Adrenal gland (tissue), 12 donors: ENCODE results near the gene SRC. TPM values are rescaled to one million over a fixed set of nuclear protein-coding genes. Genes with fewer than 3 reads are reported as not detected.

ENCODE experiments used
- DNase-seq, 7 donors: peaks; one replicate each; pipeline ENCODE4 v3.0.0-alpha.2; 2019 to 2020
- H3K27ac ChIP-seq, 5 donors: fragments of 200-600 bp; sonication (generic) in 4 of 5; 1 replicate in 3 of 5; 2 replicates in 2 of 5; pipeline versions ENCODE4 v1.5.1 to v1.8.0; 2016 to 2020; ENCODE audit warnings: mild to moderate bottlenecking in 1 of 5
- H3K27me3 ChIP-seq: fragments of 200-600 bp; 2 replicates; pipeline ENCODE4 v1.8.0; 2021
- H3K36me3 ChIP-seq, 2 donors: fragments of 200-600 bp; replicated peaks in 1 of 2; 1 replicate in 1 of 2; 2 replicates in 1 of 2; pipeline versions ENCODE4 v1.5.1 to v1.8.0; 2018 to 2022
- H3K4me1 ChIP-seq, 2 donors: fragments of 200-600 bp; replicated peaks in 1 of 2; 1 replicate in 1 of 2; 2 replicates in 1 of 2; pipeline versions ENCODE4 v1.5.1 to v1.8.0; 2018 to 2021
- H3K4me3 ChIP-seq, 4 donors: fragments of 200-600 bp; sonication (generic) in 3 of 4; one replicate each; pipeline ENCODE4 v1.5.1; 2016 to 2018
- H3K9me3 ChIP-seq, 3 donors: fragments of 200-600 bp; sonication (generic) in 1 of 3; replicated peaks in 1 of 3; 1 replicate in 2 of 3; 2 replicates in 1 of 3; pipeline versions ENCODE4 v1.5.1 to v1.8.0; 2016 to 2021
- POLR2A ChIP-seq, 2 donors: fragments of 450-650 bp; IDR thresholded peaks; one replicate each; pipeline ENCODE4 v1.6.1; 2017; ENCODE audit warnings: antibody characterized with exemption in 2 of 2, mild to moderate bottlenecking in 2 of 2, moderate library complexity in 1 of 2
- WGBS, 4 donors: extraction: QIAGEN DNeasy Blood & Tissue Kit in 2 of 4; methylation state at CpG; one replicate each; pipeline versions ENCODE4 v1.1.5 to v1.1.7; 2013 to 2017; 5-methylcytosine and 5-hydroxymethylcytosine counted together
- intact Hi-C, 2 donors: fragments of 100-400 bp; cut with DNase I; formaldehyde crosslinking; loops; one replicate each; pipeline versions ENCODE4 v1.14.1 to v1.15.0; 2022 to 2023
- polyA plus RNA-seq, 3 donors: library from polyadenylated mRNA; stranded (reverse); fragments of 200-250 nt in 2 of 3; fragments of 350-450 nt in 1 of 3; fragmentation: Illumina TruSeq in 1 of 3; extraction: RNeasy Lipid Tissue Mini Kit (QIAGEN cat#74804) in 1 of 3; gene quantifications; one replicate each; pipeline ENCODE4 v1.2.3, GENCODE V29; 2013 to 2014
- total RNA-seq, 9 donors: library from RNA; depleted of rRNA in 4 of 9; stranded (reverse); fragments of >200 nt in 4 of 9; fragments of 120-200 nt in 1 of 9; fragmentation: NEBNext Ultra II Directional in 1 of 9; extraction: Animal tissue kit (Norgen Biotek cat#: 25700) in 1 of 9; gene quantifications; one replicate each; pipeline versions ENCODE4 v1.1.0 to v1.2.4, GENCODE V29; 2013 to 2023
- TF ChIP-seq, protein P1 (sequence below), 6 experiments: fragments of 450-650 bp in 4 of 6; fragments of 200-600 bp in 2 of 6; sonication (generic) in 1 of 6; IDR thresholded peaks; 1 replicate in 5 of 6; 2 replicates in 1 of 6; pipeline versions ENCODE4 v1.5.1 to v1.8.0; 2016 to 2021; ENCODE audit warnings: antibody characterized with exemption in 6 of 6, mild to moderate bottlenecking in 2 of 6, moderate library complexity in 1 of 6
- donor health status: healthy with polysubstance abuse.
- donor health status: Bipolar disorder and iron deficiency.
- donor health status: DM: yes; HTN: yes; CAD: no.
- donor health status: DM: no; HTN: no; CAD: no.
- donor health status: DM: no; HTN: no; CAD: no.
- donor health status: DM: yes; HTN: yes; CAD: no.

The SRC gene
- total and polyA plus RNA-seq, 12 donors, result 10.6 to 83.0 (median 52.7) TPM

DNA sequence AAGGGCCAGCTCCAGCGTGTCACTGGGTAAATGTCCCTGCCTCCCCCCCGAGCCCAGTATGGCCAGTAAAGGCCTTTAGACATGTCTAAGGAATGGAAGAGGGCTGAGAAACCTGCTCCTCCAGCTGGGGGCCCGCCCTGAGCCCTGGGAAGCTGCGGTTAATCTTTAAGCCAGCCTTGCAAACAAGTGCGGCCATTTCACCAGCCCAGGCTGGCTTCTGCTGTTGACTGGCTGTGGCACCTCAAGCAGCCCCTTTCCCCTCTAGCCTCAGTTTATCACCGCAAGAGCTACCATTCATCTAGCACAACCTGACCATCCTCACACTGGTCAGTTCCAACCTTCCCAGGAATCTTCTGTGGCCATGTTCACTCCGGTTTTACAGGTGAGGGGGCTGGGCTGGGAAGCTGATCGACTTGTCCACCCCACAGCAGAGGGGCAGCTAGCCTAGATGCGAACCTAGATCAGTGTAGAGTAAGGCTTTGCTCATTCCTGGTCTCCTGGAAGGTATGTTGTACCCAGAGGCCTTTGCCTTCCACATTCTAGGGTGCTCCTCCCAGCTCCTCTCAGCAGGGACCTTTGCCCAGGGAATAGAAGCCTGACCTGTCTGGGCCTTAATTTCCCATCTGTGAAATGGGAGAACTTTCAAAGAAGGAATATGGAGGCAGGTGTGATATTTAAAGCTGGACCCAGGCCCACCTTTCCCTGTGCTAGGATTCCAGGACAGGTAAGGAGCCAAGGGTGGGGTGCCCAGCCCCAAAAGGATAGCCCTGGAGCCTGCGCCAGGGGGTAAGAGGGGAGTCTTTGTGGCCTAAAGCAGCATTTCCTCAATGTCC lies 1.2 kb upstream of the SRC start:
- Histone ChIP-seq H3K4me3 (no peak overlapping the region), H3K4me1 (peaks cover 1 to 35% of the 10 kb centered on the region in 2 donors), H3K27me3 (no peaks in the 10 kb centered on the region), H3K27ac (peak overlapping the region in 3 of 5 donors; percentile 76 to 96 (median 88)), H3K36me3 (no peaks in the 10 kb centered on the region), H3K9me3 (no peaks in the 10 kb centered on the region)
- 74 to 95% (median 88%) methylated on average over 5 to 10 of the region's 10 CpGs for WGBS, 4 donors
- peak in 1 of 7 donors; percentile 16 for DNase-seq
- TF ChIP-seq POLR2A (IDR thresholded peaks at IDR 0.05), result no peak
- TF ChIP-seq, protein P1, sequence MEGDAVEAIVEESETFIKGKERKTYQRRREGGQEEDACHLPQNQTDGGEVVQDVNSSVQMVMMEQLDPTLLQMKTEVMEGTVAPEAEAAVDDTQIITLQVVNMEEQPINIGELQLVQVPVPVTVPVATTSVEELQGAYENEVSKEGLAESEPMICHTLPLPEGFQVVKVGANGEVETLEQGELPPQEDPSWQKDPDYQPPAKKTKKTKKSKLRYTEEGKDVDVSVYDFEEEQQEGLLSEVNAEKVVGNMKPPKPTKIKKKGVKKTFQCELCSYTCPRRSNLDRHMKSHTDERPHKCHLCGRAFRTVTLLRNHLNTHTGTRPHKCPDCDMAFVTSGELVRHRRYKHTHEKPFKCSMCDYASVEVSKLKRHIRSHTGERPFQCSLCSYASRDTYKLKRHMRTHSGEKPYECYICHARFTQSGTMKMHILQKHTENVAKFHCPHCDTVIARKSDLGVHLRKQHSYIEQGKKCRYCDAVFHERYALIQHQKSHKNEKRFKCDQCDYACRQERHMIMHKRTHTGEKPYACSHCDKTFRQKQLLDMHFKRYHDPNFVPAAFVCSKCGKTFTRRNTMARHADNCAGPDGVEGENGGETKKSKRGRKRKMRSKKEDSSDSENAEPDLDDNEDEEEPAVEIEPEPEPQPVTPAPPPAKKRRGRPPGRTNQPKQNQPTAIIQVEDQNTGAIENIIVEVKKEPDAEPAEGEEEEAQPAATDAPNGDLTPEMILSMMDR (IDR thresholded peaks at IDR 0.05), result no peak
- intact Hi-C loops, result no loop called here

DNA sequence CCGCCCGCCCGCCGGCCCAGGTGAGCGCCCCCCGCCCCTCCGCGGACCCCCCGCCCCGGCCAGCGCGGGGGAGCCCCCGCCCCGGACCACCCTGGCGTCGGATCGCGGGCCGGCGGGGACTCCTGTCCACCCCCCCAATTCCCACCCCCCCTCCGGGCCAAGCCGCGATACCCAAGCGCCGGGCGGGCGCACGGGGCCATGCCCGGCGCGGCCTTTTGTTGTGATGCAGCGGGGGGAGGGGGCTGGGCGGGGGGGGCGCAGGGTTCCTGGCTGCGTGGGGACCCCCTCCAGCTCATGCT lies 245 bp downstream of the SRC start:
- Histone ChIP-seq H3K27me3 (no peaks in the 10 kb centered on the region), H3K4me1 (peaks cover 16 to 48% of the 10 kb centered on the region in 2 donors), H3K9me3 (no peaks in the 10 kb centered on the region), H3K4me3 (peak overlapping the region in 2 of 4 donors; percentile 66 to 93), H3K36me3 (no peaks in the 10 kb centered on the region), H3K27ac (peak overlapping the region in 4 of 5 donors; percentile 68 to 96 (median 82))
- 1% methylated on average over 23 to 35 of the region's 35 CpGs; no CpG with 5 or more reads in 2 of the 4 donors for WGBS, 4 donors
- TF ChIP-seq, protein P1 (IDR thresholded peaks at IDR 0.05), result no peak
- TF ChIP-seq POLR2A (IDR thresholded peaks at IDR 0.05), result no peak
- DNase-seq, result no peak
- intact Hi-C loops, result no loop called here

DNA sequence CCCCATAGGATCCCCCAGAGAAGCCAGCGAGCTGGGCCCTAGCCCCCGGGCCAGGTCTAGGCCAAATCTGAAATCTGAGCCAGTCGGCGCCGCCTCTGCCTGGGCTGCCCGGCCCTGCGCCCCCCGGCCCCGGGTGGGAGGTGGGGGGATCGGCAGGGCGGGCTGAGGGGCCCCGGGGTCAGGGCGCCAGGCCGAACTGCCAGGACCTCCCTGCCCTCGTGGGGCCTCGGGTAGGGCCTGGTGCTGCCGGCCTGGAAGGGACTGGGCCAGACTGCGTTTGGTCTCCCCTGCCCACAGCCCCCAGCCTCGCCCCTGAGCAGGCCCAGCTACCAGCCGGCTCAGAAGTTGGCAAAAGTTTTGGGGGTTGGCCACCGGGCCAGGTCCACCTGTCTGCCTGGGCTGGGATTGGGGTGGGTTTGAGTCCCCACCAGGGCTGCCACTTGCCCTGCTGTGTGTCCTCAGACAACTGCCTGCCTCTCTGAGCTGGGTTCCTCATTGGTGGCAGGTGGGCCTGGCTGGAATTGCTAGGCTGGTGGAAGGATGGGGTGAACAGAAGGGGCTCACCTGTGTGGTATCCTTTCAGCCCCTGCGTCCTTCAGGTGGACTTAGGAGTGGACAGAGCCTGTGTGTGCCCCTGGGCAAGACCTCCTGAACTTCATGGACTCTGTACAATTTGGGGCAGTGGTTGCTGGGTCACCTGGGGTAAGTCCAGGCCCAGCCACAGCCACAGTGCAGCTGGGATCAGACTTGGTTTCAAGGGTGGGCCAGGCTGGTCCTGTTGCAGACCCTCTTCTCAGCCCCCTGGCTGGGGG lies 801 bp downstream of the SRC start:
- peak overlapping the region in 4 of 5 donors; percentile 68 to 96 (median 82) for H3K27ac ChIP-seq
- intact Hi-C loops, result no loop called here
- TF ChIP-seq, protein P1 (IDR thresholded peaks at IDR 0.05), result no peak
- no peak for TF ChIP-seq POLR2A (IDR thresholded peaks at IDR 0.05)
- H3K27me3 ChIP-seq, result no peaks in the 10 kb centered on the region
- no peaks in the 10 kb centered on the region for H3K36me3 ChIP-seq
- H3K4me1 ChIP-seq, result peaks cover 20 to 54% of the 10 kb centered on the region in 2 donors
- DNase-seq, result peak in 1 of 7 donors; percentile 42
- peak overlapping the region in 2 of 4 donors; percentile 66 to 93 for H3K4me3 ChIP-seq
- no peaks in the 10 kb centered on the region for H3K9me3 ChIP-seq
- 14 to 42% (median 24%) methylated on average over 2 to 22 of the region's 22 CpGs; no CpG with 5 or more reads in 1 of the 4 donors for WGBS, 4 donors

DNA sequence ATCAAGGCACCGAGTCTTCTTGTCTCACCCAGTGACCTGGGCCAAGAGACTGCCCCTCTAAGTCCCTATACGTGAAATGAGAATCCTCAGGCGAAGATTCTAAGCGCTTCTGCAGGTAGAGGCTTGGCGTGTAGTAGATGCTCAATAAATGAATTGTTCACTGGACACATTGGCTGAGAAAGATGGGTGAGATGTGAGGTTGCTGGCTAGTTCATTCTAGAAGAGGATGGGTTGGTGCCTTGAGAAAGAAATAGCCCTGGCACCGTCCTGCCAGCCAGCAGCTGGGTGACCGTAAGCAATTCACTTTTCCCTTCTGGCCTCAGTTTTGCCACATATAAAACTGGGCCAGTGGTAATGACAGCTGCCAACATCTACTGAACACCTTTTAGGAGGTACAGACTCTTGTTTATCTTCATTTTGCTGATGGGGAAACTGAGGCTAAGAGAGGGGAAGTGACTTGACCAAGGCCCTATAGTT lies 1.4 kb downstream of the SRC start:
- DNase-seq, result no peak
- Histone ChIP-seq H3K27me3 (no peaks in the 10 kb centered on the region), H3K36me3 (no peaks in the 10 kb centered on the region), H3K4me1 (peaks cover 20 to 56% of the 10 kb centered on the region in 2 donors), H3K27ac (peak overlapping the region in 4 of 5 donors; percentile 68 to 96 (median 82)), H3K9me3 (no peaks in the 10 kb centered on the region), H3K4me3 (peak overlapping the region in 1 of 4 donors; percentile 93)
- TF ChIP-seq, protein P1 (IDR thresholded peaks at IDR 0.05), result no peak
- TF ChIP-seq POLR2A (IDR thresholded peaks at IDR 0.05), result no peak
- intact Hi-C loops, result no loop called here
- 73 to 86% (median 82%) methylated on average over 6 to 7 of the region's 7 CpGs for WGBS, 4 donors
